Keratinocyte (primary cell): ENCODE data around the gene ROBO2. TPM values are rescaled to one million over a fixed set of nuclear protein-coding genes. Genes with fewer than 3 reads are reported as not detected.

Source experiments
- DNase-seq: peaks from one replicate; pipeline ENCODE4 v3.0.0-alpha.2; 2011; ENCODE audit warnings: low read depth, missing footprints, low spot score
- FAIRE-seq: peaks from 2 replicates; lab custom pipeline; 2011; peaks lifted over from hg19 to GRCh38; lab: Jason Lieb, UNC
- H2AFZ ChIP-seq: 2 replicates; pipeline ENCODE4 v1.6.0; 2012; ENCODE audit warnings: low read length, control low read depth, inconsistent platforms; ENCODE audit not compliant: control insufficient read depth
- H3K27ac ChIP-seq: 2 replicates; pipeline ENCODE4 v1.5.1; 2011; ENCODE audit warnings: low read length; ENCODE audit not compliant: control insufficient read depth, insufficient read depth
- H3K27me3 ChIP-seq: 3 replicates; pipeline ENCODE4 v1.6.0; 2011; ENCODE audit warnings: low read length; ENCODE audit not compliant: control insufficient read depth, insufficient read depth; ENCODE audit errors: extremely low read depth
- H3K36me3 ChIP-seq, 2 experiments: 2 replicates in 1 of 2; 3 replicates in 1 of 2; pipeline ENCODE4 v1.5.1; 2011; ENCODE audit warnings: low read length in 2 of 2, mild to moderate bottlenecking in 1 of 2; ENCODE audit not compliant: control insufficient read depth in 2 of 2, insufficient read depth in 2 of 2; ENCODE audit errors: extremely low read depth in 1 of 2
- H3K4me1 ChIP-seq: 3 replicates; pipeline ENCODE4 v1.5.1; 2011; ENCODE audit warnings: low read length; ENCODE audit not compliant: control insufficient read depth, insufficient read depth; ENCODE audit errors: extremely low read depth
- H3K4me2 ChIP-seq: 3 replicates; pipeline ENCODE4 v1.6.0; 2011; ENCODE audit warnings: low read depth, low read length; ENCODE audit not compliant: control insufficient read depth, insufficient read depth; ENCODE audit errors: extremely low read depth
- H3K4me3 ChIP-seq, 3 experiments: fragments of 200-600 bp in 1 of 3; sonication (generic) in 1 of 3; 2 replicates in 2 of 3; 3 replicates in 1 of 3; pipeline ENCODE4 v1.5.1; 2011 to 2016; ENCODE audit warnings: low read length in 3 of 3, mild to moderate bottlenecking in 3 of 3, control low read depth in 2 of 3, inconsistent platforms in 1 of 3, low read depth in 1 of 3, mixed read lengths in 1 of 3, mixed run types in 1 of 3, moderate library complexity in 1 of 3; ENCODE audit not compliant: control insufficient read depth in 2 of 3, insufficient read depth in 2 of 3; ENCODE audit errors: extremely low read depth in 1 of 3
- H3K79me2 ChIP-seq: 2 replicates; pipeline ENCODE4 v1.6.0; 2012; ENCODE audit warnings: low read length; ENCODE audit not compliant: control insufficient read depth, insufficient read depth
- H3K9ac ChIP-seq: 3 replicates; pipeline ENCODE4 v1.6.0; 2011; ENCODE audit warnings: low read length; ENCODE audit not compliant: control insufficient read depth, insufficient read depth; ENCODE audit errors: extremely low read depth
- H3K9me1 ChIP-seq: 3 replicates; pipeline ENCODE4 v1.6.0; 2011; ENCODE audit warnings: low read length; ENCODE audit not compliant: control insufficient read depth, insufficient read depth; ENCODE audit errors: extremely low read depth
- H3K9me3 ChIP-seq: 2 replicates; pipeline ENCODE4 v1.5.1; 2012; ENCODE audit warnings: low read depth, low read length; ENCODE audit not compliant: control insufficient read depth
- H4K20me1 ChIP-seq: 3 replicates; pipeline ENCODE4 v1.6.0; 2011; ENCODE audit warnings: low read length; ENCODE audit not compliant: control insufficient read depth, insufficient read depth; ENCODE audit errors: extremely low read depth
- CTCF ChIP-seq, 3 experiments: IDR thresholded peaks in 1 of 3; conservative IDR thresholded peaks in 1 of 3; optimal IDR thresholded peaks in 1 of 3; 2 replicates in 2 of 3; 3 replicates in 1 of 3; pipeline versions ENCODE3 to v1.5.1; 2011; ENCODE audit warnings: low read length in 3 of 3, mild to moderate bottlenecking in 3 of 3, moderate library complexity in 2 of 3, control low read depth in 1 of 3, inconsistent platforms in 1 of 3; ENCODE audit not compliant: insufficient read depth in 2 of 3; ENCODE audit errors: extremely low read depth in 1 of 3
- EZH2 ChIP-seq: IDR thresholded peaks from one replicate; pipeline ENCODE4 v1.6.1; 2012; ENCODE audit warnings: inconsistent platforms, mild to moderate bottlenecking, low read length, moderate library complexity
- dilution Hi-C: fragments of 300-500 bp; cut with MboI; formaldehyde crosslinking; loops from one replicate; pipeline ENCODE4 v1.7.0; 2020; ENCODE audit warnings: low sequenced_read_pairs; ENCODE audit not compliant: extremely low pct_ligation_motif_present
- polyA plus RNA-seq, 5 experiments: library from polyadenylated mRNA; depleted of rRNA in 3 of 5; stranded (reverse) in 3 of 5; stranded (forward) in 1 of 5; unstranded in 1 of 5; fragments of >200 nt; gene quantifications; 1 replicate in 1 of 5; 2 replicates in 3 of 5; 3 replicates in 1 of 5; pipeline versions ENCODE4 v1.2.1 to v1.2.3, GENCODE V29; 2011 to 2012; ENCODE audit warnings: missing spikeins in 2 of 5, low read depth in 1 of 5, low replicate concordance in 1 of 5

Gene ROBO2
- polyA plus RNA-seq, 1 donor (not counting 4 experiments of a cell fraction or from before 2014, with no cell fraction given): 0.30 TPM

GRCh38 chr3:77071809-77072208 is 31.9 kb downstream of the ROBO2 start:
- no peaks in the 10 kb centered on the region for H4K20me1 ChIP-seq
- dilution Hi-C loops: no loop called here
- no peak overlapping the region for H3K27ac ChIP-seq
- H3K79me2 ChIP-seq: no peaks in the 10 kb centered on the region
- TF ChIP-seq EZH2 (no peak), CTCF (optimal IDR thresholded peaks at IDR 0.05 in 1 of 3, IDR thresholded peaks at IDR 0.05 in 1 of 3, conservative IDR thresholded peaks at IDR 0.05 in 1 of 3; ENCODE audit: extremely low read depth in 1 of 3, insufficient read depth in 2 of 3, low read length in 3 of 3) (no peak)
- DNase-seq (no peak), FAIRE-seq (no peak)
- no peaks in the 10 kb centered on the region for H3K36me3 ChIP-seq
- no peaks in the 10 kb centered on the region for H3K27me3 ChIP-seq
- H3K9ac ChIP-seq: no peak overlapping the region
- H3K9me1 ChIP-seq: no peaks in the 10 kb centered on the region
- H2AFZ ChIP-seq: no peak overlapping the region
- no peaks in the 10 kb centered on the region for H3K4me1 ChIP-seq
- H3K9me3 ChIP-seq: no peaks in the 10 kb centered on the region
- H3K4me3 ChIP-seq: no peak overlapping the region
- H3K4me2 ChIP-seq: no peak overlapping the region

- Histone ChIP-seq H3K27me3 (no peaks in the 10 kb centered on the region), H2AFZ (no peak overlapping the region), H3K9me3 (no peaks in the 10 kb centered on the region), H3K27ac (no peak overlapping the region), H3K36me3 (no peaks in the 10 kb centered on the region), H3K9ac (no peak overlapping the region), H3K79me2 (no peaks in the 10 kb centered on the region), H4K20me1 (no peaks in the 10 kb centered on the region), H3K4me3 (no peak overlapping the region), H3K4me1 (no peaks in the 10 kb centered on the region), H3K4me2 (no peak overlapping the region), H3K9me1 (no peaks in the 10 kb centered on the region)
- FAIRE-seq: no peak
- dilution Hi-C loops: no loop called here
- TF ChIP-seq EZH2 (no peak), CTCF (optimal IDR thresholded peaks at IDR 0.05 in 1 of 3, IDR thresholded peaks at IDR 0.05 in 1 of 3, conservative IDR thresholded peaks at IDR 0.05 in 1 of 3; ENCODE audit: extremely low read depth in 1 of 3, insufficient read depth in 2 of 3, low read length in 3 of 3) (no peak)
- no peak for DNase-seq
Observed at GRCh38 chr3:77072232-77072631, 32.3 kb downstream of the ROBO2 start.
